ENCODE data around the gene IQGAP1.

DNA sequence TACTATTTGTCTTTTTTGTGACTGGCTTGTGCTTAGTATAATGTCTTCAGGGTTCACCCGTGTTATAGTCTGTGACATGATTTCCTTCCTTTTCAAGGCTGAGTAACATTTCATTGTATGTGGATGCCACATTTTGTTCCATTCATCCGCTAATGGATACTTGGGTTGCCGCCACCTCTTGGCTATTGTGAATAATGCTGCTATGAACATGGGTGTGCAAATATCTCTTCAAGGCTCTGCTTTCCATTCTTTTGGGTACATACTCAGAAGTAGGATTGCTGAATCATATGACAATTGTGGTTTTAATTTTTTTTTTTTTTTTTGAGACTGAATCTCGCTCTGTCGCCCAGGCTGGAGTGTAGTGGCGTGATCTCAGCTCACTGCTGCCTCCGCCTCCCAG, 157.1 kb downstream of the IQGAP1 start:
- TF ChIP-seq POLR2A (IDR thresholded peaks at IDR 0.05) = no peak
- TF ChIP-seq, protein P1, sequence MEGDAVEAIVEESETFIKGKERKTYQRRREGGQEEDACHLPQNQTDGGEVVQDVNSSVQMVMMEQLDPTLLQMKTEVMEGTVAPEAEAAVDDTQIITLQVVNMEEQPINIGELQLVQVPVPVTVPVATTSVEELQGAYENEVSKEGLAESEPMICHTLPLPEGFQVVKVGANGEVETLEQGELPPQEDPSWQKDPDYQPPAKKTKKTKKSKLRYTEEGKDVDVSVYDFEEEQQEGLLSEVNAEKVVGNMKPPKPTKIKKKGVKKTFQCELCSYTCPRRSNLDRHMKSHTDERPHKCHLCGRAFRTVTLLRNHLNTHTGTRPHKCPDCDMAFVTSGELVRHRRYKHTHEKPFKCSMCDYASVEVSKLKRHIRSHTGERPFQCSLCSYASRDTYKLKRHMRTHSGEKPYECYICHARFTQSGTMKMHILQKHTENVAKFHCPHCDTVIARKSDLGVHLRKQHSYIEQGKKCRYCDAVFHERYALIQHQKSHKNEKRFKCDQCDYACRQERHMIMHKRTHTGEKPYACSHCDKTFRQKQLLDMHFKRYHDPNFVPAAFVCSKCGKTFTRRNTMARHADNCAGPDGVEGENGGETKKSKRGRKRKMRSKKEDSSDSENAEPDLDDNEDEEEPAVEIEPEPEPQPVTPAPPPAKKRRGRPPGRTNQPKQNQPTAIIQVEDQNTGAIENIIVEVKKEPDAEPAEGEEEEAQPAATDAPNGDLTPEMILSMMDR (IDR thresholded peaks at IDR 0.05) = no peak
